ENCODE results near the gene SETD7.

GRCh38 chr4:139605516-139605915, 49.5 kb upstream of the SETD7 start:
- TF ChIP-seq EZH2 (IDR thresholded peaks at IDR 0.05; ENCODE audit: borderline replicate concordance, low read depth, low read length, severe bottlenecking) (no peak), CTCF (IDR thresholded peaks at IDR 0.05; ENCODE audit: borderline replicate concordance, extremely low read depth, low read length, poor library complexity, severe bottlenecking) (no peak)
